Mesodermal cell (in vitro differentiated cells): Measurements from ENCODE around the gene CCM2.

Experiments used
- H3K27ac ChIP-seq: 2 replicates; pipeline ENCODE4 v1.7.0; 2013; ENCODE audit warnings: mild to moderate bottlenecking, low read depth, low read length, moderate library complexity; ENCODE audit not compliant: severe bottlenecking
- H3K36me3 ChIP-seq: 2 replicates; pipeline ENCODE4 v1.7.1; 2013; ENCODE audit warnings: mild to moderate bottlenecking, low read length, moderate library complexity; ENCODE audit not compliant: control insufficient read depth, insufficient read depth
- H3K4me1 ChIP-seq: one replicate; pipeline ENCODE4 v1.7.1; 2013; ENCODE audit warnings: mild to moderate bottlenecking, low read length; ENCODE audit not compliant: insufficient read depth, control insufficient read depth, poor library complexity, severe bottlenecking
- H3K4me3 ChIP-seq: 2 replicates; pipeline ENCODE4 v1.7.0; 2013; ENCODE audit warnings: low read length, control low read depth, mild to moderate bottlenecking; ENCODE audit not compliant: insufficient read depth, poor library complexity, severe bottlenecking; ENCODE audit errors: extremely low read depth
- H3K9me3 ChIP-seq: 2 replicates; pipeline ENCODE4 v1.7.1; 2013; ENCODE audit warnings: mild to moderate bottlenecking, low read length, moderate library complexity; ENCODE audit not compliant: control insufficient read depth
- WGBS, 2 experiments: methylation state at CpG; one replicate each; pipeline ENCODE4 v1.1.5; 2013; ENCODE audit warnings: missing lambda C conversion rate in 2 of 2; ENCODE audit not compliant: insufficient coverage in 2 of 2; 5-methylcytosine and 5-hydroxymethylcytosine counted together

The CCM2 gene

GRCh38 chr7:45036796-45037195 is 36.8 kb downstream of the CCM2 start:
- peaks cover 8% of the 10 kb centered on the region for H3K4me1 ChIP-seq
- 90 to 97% methylated on average over 3 to 5 of the region's 8 CpGs for WGBS, 2 experiments
- H3K9me3 ChIP-seq: no peaks in the 10 kb centered on the region
- no peak overlapping the region for H3K4me3 ChIP-seq
- H3K36me3 ChIP-seq: peaks cover 47% of the 10 kb centered on the region
- H3K27ac ChIP-seq: no peak overlapping the region

GRCh38 chr7:45037876-45038275 is 37.9 kb downstream of the CCM2 start:
- no peak overlapping the region for H3K27ac ChIP-seq
- H3K4me1 ChIP-seq: peaks cover 8% of the 10 kb centered on the region
- WGBS, 2 experiments: 92 to 98% methylated on average over 5 of the region's 5 CpGs
- H3K36me3 ChIP-seq: peaks cover 52% of the 10 kb centered on the region
- H3K4me3 ChIP-seq: no peak overlapping the region
- H3K9me3 ChIP-seq: no peaks in the 10 kb centered on the region

GRCh38 chr7:45039106-45039505 is 39.1 kb downstream of the CCM2 start:
- Histone ChIP-seq H3K9me3 (no peaks in the 10 kb centered on the region), H3K4me3 (no peak overlapping the region), H3K36me3 (peaks cover 62% of the 10 kb centered on the region), H3K4me1 (no peaks in the 10 kb centered on the region), H3K27ac (no peak overlapping the region)
- 100% methylated on average over 1 to 2 of the region's 5 CpGs for WGBS, 2 experiments

GRCh38 chr7:45044338-45044737 is 44.3 kb downstream of the CCM2 start:
- WGBS, 2 experiments: 86 to 93% methylated on average over 4 to 5 of the region's 5 CpGs
- no peak overlapping the region for H3K27ac ChIP-seq
- peaks cover 75% of the 10 kb centered on the region for H3K36me3 ChIP-seq
- H3K9me3 ChIP-seq: no peaks in the 10 kb centered on the region
- no peak overlapping the region for H3K4me3 ChIP-seq
- H3K4me1 ChIP-seq: no peaks in the 10 kb centered on the region

- peaks cover 71% of the 10 kb centered on the region for H3K36me3 ChIP-seq
- no CpG with 5 or more reads among the region's 1 CpG for WGBS, 2 experiments
- no peaks in the 10 kb centered on the region for H3K4me1 ChIP-seq
These were observed 48.7 kb downstream of the CCM2 start for GRCh38 chr7:45048748-45049147.

GRCh38 chr7:45050198-45050597 is 50.2 kb downstream of the CCM2 start:
- no peaks in the 10 kb centered on the region for H3K9me3 ChIP-seq
- no peak overlapping the region for H3K27ac ChIP-seq
- H3K4me3 ChIP-seq: no peak overlapping the region
- WGBS, 2 experiments: 40% methylated on average over 1 of the region's 2 CpGs; no CpG with 5 or more reads in 1 of the 2 experiments
- no peaks in the 10 kb centered on the region for H3K4me1 ChIP-seq
- peaks cover 69% of the 10 kb centered on the region for H3K36me3 ChIP-seq

More at GRCh38 chr7:45048748-45049147, 48.7 kb downstream of the CCM2 start:
- Histone ChIP-seq H3K9me3 (no peaks in the 10 kb centered on the region), H3K4me3 (no peak overlapping the region), H3K27ac (no peak overlapping the region)

- Histone ChIP-seq H3K36me3 (peaks cover 54% of the 10 kb centered on the region), H3K9me3 (no peaks in the 10 kb centered on the region), H3K27ac (no peak overlapping the region), H3K4me3 (no peak overlapping the region), H3K4me1 (no peaks in the 10 kb centered on the region)
- 60 to 86% methylated on average over 2 to 3 of the region's 3 CpGs for WGBS, 2 experiments
These were observed 52.0 kb downstream of the CCM2 start for GRCh38 chr7:45052011-45052410.

- H3K27ac ChIP-seq: no peak overlapping the region
- no peaks in the 10 kb centered on the region for H3K9me3 ChIP-seq
- H3K36me3 ChIP-seq: peaks cover 49% of the 10 kb centered on the region
- WGBS, 2 experiments: 98 to 100% methylated on average over 3 to 5 of the region's 6 CpGs
- H3K4me3 ChIP-seq: no peak overlapping the region
- no peaks in the 10 kb centered on the region for H3K4me1 ChIP-seq
These were observed 53.4 kb downstream of the CCM2 start for GRCh38 chr7:45053401-45053800.

- peaks cover 44% of the 10 kb centered on the region for H3K36me3 ChIP-seq
- no peaks in the 10 kb centered on the region for H3K4me1 ChIP-seq
- H3K9me3 ChIP-seq: no peaks in the 10 kb centered on the region
- no peak overlapping the region for H3K27ac ChIP-seq
- WGBS, 2 experiments: 93 to 100% methylated on average over 2 to 4 of the region's 5 CpGs
- H3K4me3 ChIP-seq: no peak overlapping the region
These were observed 53.9 kb downstream of the CCM2 start for GRCh38 chr7:45053941-45054340.

- Histone ChIP-seq H3K36me3 (peaks cover 42% of the 10 kb centered on the region), H3K4me3 (no peak overlapping the region), H3K4me1 (no peaks in the 10 kb centered on the region), H3K27ac (no peak overlapping the region), H3K9me3 (no peaks in the 10 kb centered on the region)
- WGBS, 2 experiments: 92 to 100% methylated on average over 2 of the region's 3 CpGs
These were observed 54.4 kb downstream of the CCM2 start for GRCh38 chr7:45054442-45054841.

GRCh38 chr7:45055016-45055415 is 55.0 kb downstream of the CCM2 start:
- Histone ChIP-seq H3K27ac (no peak overlapping the region), H3K9me3 (no peaks in the 10 kb centered on the region), H3K36me3 (peaks cover 37% of the 10 kb centered on the region), H3K4me1 (no peaks in the 10 kb centered on the region), H3K4me3 (no peak overlapping the region)
- WGBS, 2 experiments: 100% methylated on average over 2 of the region's 5 CpGs
